GM13976 (cell line): ENCODE results near the gene FAM177A1.

Experiments used
- DNase-seq: peaks from one replicate; pipeline ENCODE4 v3.0.0; 2012; ENCODE audit warnings: low spot score
- CTCF ChIP-seq: IDR thresholded peaks from 2 replicates; pipeline ENCODE4 v1.5.1; 2012; ENCODE audit warnings: borderline replicate concordance, mild to moderate bottlenecking; ENCODE audit not compliant: insufficient read depth; ENCODE audit errors: extremely low read depth, missing control alignments, control extremely low read depth
- in situ Hi-C: fragments of 300-500 bp; cut with MboI; formaldehyde crosslinking; loops from one replicate; pipeline ENCODE4 v1.12.0; 2022; ENCODE audit warnings: low sequenced_read_pairs, mixed read lengths, inconsistent platforms; ENCODE audit not compliant: unreplicated experiment

The FAM177A1 gene

GRCh38 chr14:35044939-35045797 is 904 bp upstream of the FAM177A1 start:
- in situ Hi-C loops = no loop called here
- no peak for TF ChIP-seq CTCF
- DNase-seq = no peak

GRCh38 chr14:35045798-35046047 is 349 bp upstream of the FAM177A1 start:
- in situ Hi-C loops = no loop called here
- no peak for DNase-seq
- TF ChIP-seq CTCF = no peak

- in situ Hi-C loops = no loop called here
- no peak for TF ChIP-seq CTCF
- DNase-seq = no peak
Measured at GRCh38 chr14:35046751-35047536, 872 bp downstream of the FAM177A1 start.

- DNase-seq = no peak
- in situ Hi-C loops = no loop called here
- TF ChIP-seq CTCF = no peak
Measured at GRCh38 chr14:35047976-35048513, 2.0 kb downstream of the FAM177A1 start.

- in situ Hi-C loops = no loop called here
- no peak for DNase-seq
- no peak for TF ChIP-seq CTCF
Measured at GRCh38 chr14:35050652-35051051, 4.6 kb downstream of the FAM177A1 start.

- TF ChIP-seq CTCF = no peak
- in situ Hi-C loops = no loop called here
- no peak for DNase-seq
Measured at GRCh38 chr14:35051796-35052195, 5.7 kb downstream of the FAM177A1 start.
